GM12878 (cell line): ENCODE results near the gene CFAP53. TPM values are rescaled to one million over a fixed set of nuclear protein-coding genes. Genes with fewer than 3 reads are reported as not detected.

Source experiments
- ASH2L ChIP-seq: fragments of 300-600, 200-600 bp; sonication (generic); IDR thresholded peaks from 2 replicates; pipeline ENCODE4 v1.6.1; 2017; ENCODE audit warnings: low read depth, mild to moderate bottlenecking, borderline replicate concordance
- BACH1 ChIP-seq: fragments of 450-650 bp; IDR thresholded peaks from 2 replicates; pipeline ENCODE4 v1.6.1; 2017; ENCODE audit warnings: mild to moderate bottlenecking, borderline replicate concordance
- BHLHE40 ChIP-seq, 2 experiments: fragments of 450-650 bp in 1 of 2; IDR thresholded peaks; 2 replicates each; pipeline ENCODE4 v1.6.1; 2011 to 2017; ENCODE audit warnings: low read depth in 2 of 2, borderline replicate concordance in 1 of 2, improper control_type of control experiment in 1 of 2, low read length in 1 of 2, mild to moderate bottlenecking in 1 of 2
- EP300 ChIP-seq, 2 experiments: fragments of 150-350 bp in 1 of 2; IDR thresholded peaks; 2 replicates each; pipeline ENCODE4 v1.6.1; 2011 to 2012; ENCODE audit warnings: low read depth in 2 of 2, low read length in 2 of 2, borderline replicate concordance in 1 of 2, improper control_type of control experiment in 1 of 2, inconsistent platforms in 1 of 2; ENCODE audit not compliant: control insufficient read depth in 1 of 2
- FOS ChIP-seq: IDR thresholded peaks from 3 replicates; pipeline ENCODE4 v1.6.1; 2011; ENCODE audit warnings: borderline replicate concordance; ENCODE audit not compliant: insufficient read length; ENCODE audit errors: extremely low read depth
- FOXM1 ChIP-seq: IDR thresholded peaks from 2 replicates; pipeline ENCODE4 v1.6.1; 2012; ENCODE audit warnings: low read depth, mild to moderate bottlenecking, inconsistent platforms, low read length, moderate library complexity
- HDGF ChIP-seq: fragments of 450-650 bp; IDR thresholded peaks from 2 replicates; pipeline ENCODE4 v1.6.1; 2016; ENCODE audit warnings: antibody characterized with exemption
- IRF4 ChIP-seq: IDR thresholded peaks from 2 replicates; pipeline ENCODE4 v1.6.1; 2011; ENCODE audit warnings: low read depth, low read length
- KDM1A ChIP-seq: fragments of 200-600 bp; sonication (generic); IDR thresholded peaks from 2 replicates; pipeline ENCODE4 v1.6.1; 2016; ENCODE audit warnings: borderline replicate concordance
- MEF2A ChIP-seq: IDR thresholded peaks from 2 replicates; pipeline ENCODE4 v1.6.1; 2011; ENCODE audit warnings: low read depth, mild to moderate bottlenecking, low read length, moderate library complexity; ENCODE audit not compliant: insufficient read depth
- NFYB ChIP-seq: IDR thresholded peaks from 2 replicates; pipeline ENCODE4 v1.6.1; 2011; ENCODE audit warnings: low read depth, mild to moderate bottlenecking, low read length, improper control_type of control experiment, moderate library complexity; ENCODE audit not compliant: insufficient read depth
- POLR2AphosphoS2 ChIP-seq: IDR thresholded peaks from 2 replicates; pipeline ENCODE4 v1.6.1; 2011; ENCODE audit warnings: low read depth, mild to moderate bottlenecking, low read length, improper control_type of control experiment, moderate library complexity
- RUNX3 ChIP-seq: IDR thresholded peaks from 2 replicates; pipeline ENCODE4 v1.6.1; 2012; ENCODE audit warnings: low read length, inconsistent platforms
- SREBF1 ChIP-seq: IDR thresholded peaks from 2 replicates; pipeline ENCODE4 v1.6.1; 2012; ENCODE audit warnings: mild to moderate bottlenecking, low read length
- SREBF2 ChIP-seq: IDR thresholded peaks from 2 replicates; pipeline ENCODE4 v1.6.1; 2012; ENCODE audit warnings: mild to moderate bottlenecking, low read length
- TCF12 ChIP-seq: IDR thresholded peaks from 2 replicates; pipeline ENCODE4 v1.6.1; 2011; ENCODE audit warnings: low read depth, mild to moderate bottlenecking, low read length
- WRNIP1 ChIP-seq: IDR thresholded peaks from 2 replicates; pipeline ENCODE4 v1.6.1; 2011; ENCODE audit warnings: low read depth, low read length, improper control_type of control experiment, borderline replicate concordance
- YY1 ChIP-seq: IDR thresholded peaks from 2 replicates; pipeline ENCODE4 v1.6.1; 2011; ENCODE audit warnings: low read depth, mild to moderate bottlenecking, low read length
- polyA plus RNA-seq, 11 experiments: library from polyadenylated mRNA; depleted of rRNA in 4 of 11; unstranded in 6 of 11; stranded (reverse) in 5 of 11; fragments of >200 nt; fragmentation: Nextera tagmentation in 4 of 11; fragmentation: Illumina TruSeq in 1 of 11; extraction: Ambion mirVana in 4 of 11; extraction: Trizol in 1 of 11; gene quantifications; 1 replicate in 1 of 11; 2 replicates in 10 of 11; pipeline versions ENCODE4 v1.2.1 to v1.2.3, GENCODE V29; 2011 to 2016; ENCODE audit warnings: inconsistent platforms in 2 of 11, missing spikeins in 2 of 11, low read depth in 1 of 11
- total RNA-seq, 4 experiments: library from RNA; depleted of rRNA in 3 of 4; stranded (reverse); fragments of >200 nt in 3 of 4; fragmentation: Illumina TruSeq in 1 of 4; extraction: Trizol in 1 of 4; gene quantifications; 2 replicates each; pipeline versions ENCODE4 v1.2.1 to v1.2.3, GENCODE V29; 2013 to 2021
- TF ChIP-seq, protein P1 (sequence below): IDR thresholded peaks from 2 replicates; pipeline ENCODE4 v1.6.1; 2012; ENCODE audit warnings: low read length, inconsistent platforms
- TF ChIP-seq, protein P2 (sequence below): fragments of 450-650 bp; IDR thresholded peaks from 2 replicates; pipeline ENCODE4 v1.6.1; 2017; ENCODE audit warnings: mild to moderate bottlenecking, low read depth, inconsistent platforms; ENCODE audit not compliant: poor library complexity, severe bottlenecking
- TF ChIP-seq, protein P3 (sequence below): IDR thresholded peaks from 2 replicates; pipeline ENCODE4 v1.6.1; 2012; ENCODE audit warnings: mild to moderate bottlenecking, low read depth, low read length
- TF ChIP-seq, protein P4 (sequence below): fragments of 450-650 bp; IDR thresholded peaks from 2 replicates; pipeline ENCODE4 v1.6.1; 2014; ENCODE audit warnings: mild to moderate bottlenecking

The CFAP53 gene
- total and polyA plus RNA-seq, 10 of the 15 experiments (the other 5 are each of a cell fraction or from before 2014, with no cell fraction given) = 0.05 to 0.31 (median 0.12) TPM; not detected in 1

DNA sequence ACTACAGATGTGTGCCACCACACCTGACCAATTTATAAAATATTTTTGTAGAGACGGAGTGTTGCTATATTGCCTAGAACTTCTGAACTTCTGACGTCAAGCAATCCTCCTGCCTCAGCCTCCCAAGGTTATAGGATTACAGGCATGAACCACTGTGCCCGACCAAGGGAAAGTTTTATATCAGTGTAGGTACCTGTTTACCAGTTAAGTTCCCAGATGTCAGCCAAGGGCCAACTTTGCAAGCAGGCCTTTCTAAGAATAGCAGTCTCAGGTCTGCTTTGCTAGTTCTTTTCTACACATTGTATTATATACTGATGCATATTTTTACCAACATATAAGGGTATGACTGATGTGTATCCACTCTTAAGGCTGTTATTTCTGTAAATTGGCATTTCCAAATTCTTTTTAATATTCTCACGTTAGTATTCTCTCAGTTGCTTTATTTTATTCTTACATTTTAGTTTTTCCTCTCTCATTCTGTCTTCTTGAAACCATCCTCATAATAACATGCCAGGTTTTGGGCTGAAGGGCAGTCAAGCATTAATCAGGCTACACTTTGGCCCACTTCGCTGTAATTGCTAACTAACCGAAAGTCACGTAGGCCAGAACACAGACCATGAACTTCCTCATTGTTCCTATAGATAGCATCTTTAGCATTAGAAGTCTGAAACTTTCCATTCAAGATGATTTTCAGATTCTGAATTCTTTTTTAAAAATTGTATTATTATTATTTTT, 46.2 kb upstream of the CFAP53 start (continued):
- TF ChIP-seq RUNX3 = peak; percentile 86
- TF ChIP-seq, protein P1, sequence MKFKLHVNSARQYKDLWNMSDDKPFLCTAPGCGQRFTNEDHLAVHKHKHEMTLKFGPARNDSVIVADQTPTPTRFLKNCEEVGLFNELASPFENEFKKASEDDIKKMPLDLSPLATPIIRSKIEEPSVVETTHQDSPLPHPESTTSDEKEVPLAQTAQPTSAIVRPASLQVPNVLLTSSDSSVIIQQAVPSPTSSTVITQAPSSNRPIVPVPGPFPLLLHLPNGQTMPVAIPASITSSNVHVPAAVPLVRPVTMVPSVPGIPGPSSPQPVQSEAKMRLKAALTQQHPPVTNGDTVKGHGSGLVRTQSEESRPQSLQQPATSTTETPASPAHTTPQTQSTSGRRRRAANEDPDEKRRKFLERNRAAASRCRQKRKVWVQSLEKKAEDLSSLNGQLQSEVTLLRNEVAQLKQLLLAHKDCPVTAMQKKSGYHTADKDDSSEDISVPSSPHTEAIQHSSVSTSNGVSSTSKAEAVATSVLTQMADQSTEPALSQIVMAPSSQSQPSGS = peak; percentile 40
- TF ChIP-seq TCF12 = no peak
- peak; percentile 81; the same call in 1 of the 2 replicates for TF ChIP-seq ASH2L
- TF ChIP-seq SREBF1 = no peak
- TF ChIP-seq FOXM1 = peak; percentile 85; the same call in 1 of the 2 replicates
- 0 out of 4 replicates have a peak, but pooled peaks of 1 of the 2 experiments have one; percentile 50 for TF ChIP-seq BHLHE40 (IDR thresholded peaks at IDR 0.05; ENCODE audit: borderline replicate concordance in 1 of 2, low read depth in 2 of 2, low read length in 1 of 2)
- TF ChIP-seq WRNIP1 = no peak
- TF ChIP-seq BACH1 = no peak; the same call in 1 of the 2 replicates
- no peak for TF ChIP-seq HDGF
- TF ChIP-seq, protein P2, sequence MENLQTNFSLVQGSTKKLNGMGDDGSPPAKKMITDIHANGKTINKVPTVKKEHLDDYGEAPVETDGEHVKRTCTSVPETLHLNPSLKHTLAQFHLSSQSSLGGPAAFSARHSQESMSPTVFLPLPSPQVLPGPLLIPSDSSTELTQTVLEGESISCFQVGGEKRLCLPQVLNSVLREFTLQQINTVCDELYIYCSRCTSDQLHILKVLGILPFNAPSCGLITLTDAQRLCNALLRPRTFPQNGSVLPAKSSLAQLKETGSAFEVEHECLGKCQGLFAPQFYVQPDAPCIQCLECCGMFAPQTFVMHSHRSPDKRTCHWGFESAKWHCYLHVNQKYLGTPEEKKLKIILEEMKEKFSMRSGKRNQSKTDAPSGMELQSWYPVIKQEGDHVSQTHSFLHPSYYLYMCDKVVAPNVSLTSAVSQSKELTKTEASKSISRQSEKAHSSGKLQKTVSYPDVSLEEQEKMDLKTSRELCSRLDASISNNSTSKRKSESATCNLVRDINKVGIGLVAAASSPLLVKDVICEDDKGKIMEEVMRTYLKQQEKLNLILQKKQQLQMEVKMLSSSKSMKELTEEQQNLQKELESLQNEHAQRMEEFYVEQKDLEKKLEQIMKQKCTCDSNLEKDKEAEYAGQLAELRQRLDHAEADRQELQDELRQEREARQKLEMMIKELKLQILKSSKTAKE = peak; percentile 70
- TF ChIP-seq, protein P3, sequence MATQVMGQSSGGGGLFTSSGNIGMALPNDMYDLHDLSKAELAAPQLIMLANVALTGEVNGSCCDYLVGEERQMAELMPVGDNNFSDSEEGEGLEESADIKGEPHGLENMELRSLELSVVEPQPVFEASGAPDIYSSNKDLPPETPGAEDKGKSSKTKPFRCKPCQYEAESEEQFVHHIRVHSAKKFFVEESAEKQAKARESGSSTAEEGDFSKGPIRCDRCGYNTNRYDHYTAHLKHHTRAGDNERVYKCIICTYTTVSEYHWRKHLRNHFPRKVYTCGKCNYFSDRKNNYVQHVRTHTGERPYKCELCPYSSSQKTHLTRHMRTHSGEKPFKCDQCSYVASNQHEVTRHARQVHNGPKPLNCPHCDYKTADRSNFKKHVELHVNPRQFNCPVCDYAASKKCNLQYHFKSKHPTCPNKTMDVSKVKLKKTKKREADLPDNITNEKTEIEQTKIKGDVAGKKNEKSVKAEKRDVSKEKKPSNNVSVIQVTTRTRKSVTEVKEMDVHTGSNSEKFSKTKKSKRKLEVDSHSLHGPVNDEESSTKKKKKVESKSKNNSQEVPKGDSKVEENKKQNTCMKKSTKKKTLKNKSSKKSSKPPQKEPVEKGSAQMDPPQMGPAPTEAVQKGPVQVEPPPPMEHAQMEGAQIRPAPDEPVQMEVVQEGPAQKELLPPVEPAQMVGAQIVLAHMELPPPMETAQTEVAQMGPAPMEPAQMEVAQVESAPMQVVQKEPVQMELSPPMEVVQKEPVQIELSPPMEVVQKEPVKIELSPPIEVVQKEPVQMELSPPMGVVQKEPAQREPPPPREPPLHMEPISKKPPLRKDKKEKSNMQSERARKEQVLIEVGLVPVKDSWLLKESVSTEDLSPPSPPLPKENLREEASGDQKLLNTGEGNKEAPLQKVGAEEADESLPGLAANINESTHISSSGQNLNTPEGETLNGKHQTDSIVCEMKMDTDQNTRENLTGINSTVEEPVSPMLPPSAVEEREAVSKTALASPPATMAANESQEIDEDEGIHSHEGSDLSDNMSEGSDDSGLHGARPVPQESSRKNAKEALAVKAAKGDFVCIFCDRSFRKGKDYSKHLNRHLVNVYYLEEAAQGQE = no peak
- TF ChIP-seq MEF2A = peak; percentile 92
- TF ChIP-seq KDM1A = no peak
- TF ChIP-seq, protein P4, sequence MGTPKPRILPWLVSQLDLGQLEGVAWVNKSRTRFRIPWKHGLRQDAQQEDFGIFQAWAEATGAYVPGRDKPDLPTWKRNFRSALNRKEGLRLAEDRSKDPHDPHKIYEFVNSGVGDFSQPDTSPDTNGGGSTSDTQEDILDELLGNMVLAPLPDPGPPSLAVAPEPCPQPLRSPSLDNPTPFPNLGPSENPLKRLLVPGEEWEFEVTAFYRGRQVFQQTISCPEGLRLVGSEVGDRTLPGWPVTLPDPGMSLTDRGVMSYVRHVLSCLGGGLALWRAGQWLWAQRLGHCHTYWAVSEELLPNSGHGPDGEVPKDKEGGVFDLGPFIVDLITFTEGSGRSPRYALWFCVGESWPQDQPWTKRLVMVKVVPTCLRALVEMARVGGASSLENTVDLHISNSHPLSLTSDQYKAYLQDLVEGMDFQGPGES = no peak
- TF ChIP-seq POLR2AphosphoS2 = no peak
- TF ChIP-seq NFYB = no peak
- TF ChIP-seq FOS = no peak
- peak; percentile 64 to 76; a peak in 2 of 4 replicates for TF ChIP-seq EP300 (IDR thresholded peaks at IDR 0.05; ENCODE audit: borderline replicate concordance in 1 of 2, control insufficient read depth in 1 of 2, low read depth in 2 of 2, low read length in 2 of 2)
- no peak for TF ChIP-seq SREBF2
- TF ChIP-seq IRF4 = 0 out of 2 replicates have a peak, but pooled peaks have one; percentile 47
- no peak for TF ChIP-seq YY1
